Measurements from ENCODE around the gene TSPAN12. TPM values are rescaled to one million over a fixed set of nuclear protein-coding genes. Genes with fewer than 3 reads are reported as not detected.

TSPAN12 gene
- total RNA-seq, 1 experiment from 2014 or later = 17.3 TPM

Other genes starting within 250 kb of the TSPAN12 start
- gene ING3, start 92.6 kb upstream of the TSPAN12 start, total RNA-seq (2021) = 12.6 to 14.8 TPM (median 14.2 TPM) in 3 replicates
- 0.30 to 0.98 TPM (median 0.44 TPM) in 3 replicates for gene CPED1, start 130.6 kb upstream of the TSPAN12 start, total RNA-seq (2021)